PC-9 (cell line): ENCODE results near the gene TJP3. TPM values are rescaled to one million over a fixed set of nuclear protein-coding genes. Genes with fewer than 3 reads are reported as not detected.

Experiments
- BruUV-seq: library from RNA; stranded (reverse); fragments of 400-500 nt; replicated peaks from 2 replicates; lab custom pipeline; 2021; lab: Mats Ljungman, UMichigan
- CTCF ChIA-PET: fragments of 300-600 bp; sonication (Branson Sonifier 250); formaldehyde crosslinking; loops from one replicate; lab custom pipeline; 2022; ENCODE audit warnings: antibody characterized with exemption; lab: Charles Lee
- POLR2A ChIA-PET: fragments of 300-600 bp; sonication (Branson Sonifier 250); formaldehyde crosslinking; loops from one replicate; lab custom pipeline; 2022; ENCODE audit warnings: antibody characterized with exemption; ENCODE audit not compliant: unreplicated experiment; lab: Charles Lee
- DNase-seq, 2 experiments: peaks; one replicate each; pipeline versions ENCODE4 v3.0.0 to v3.0.0-alpha.2; 2015 to 2022; ENCODE audit warnings: mixed read lengths in 1 of 2
- H2AFZ ChIP-seq: fragments of 200-600 bp; sonication (generic); 2 replicates; pipeline ENCODE4 v1.8.1; 2017; ENCODE audit warnings: antibody characterized with exemption
- H3F3A ChIP-seq: fragments of 200-600 bp; sonication (generic); 2 replicates; pipeline ENCODE4 v1.8.1; 2017; ENCODE audit warnings: antibody characterized with exemption, mild to moderate bottlenecking, low read depth; ENCODE audit not compliant: insufficient read depth
- H3K27ac ChIP-seq: fragments of 200-600 bp; sonication (generic); 2 replicates; pipeline ENCODE4 v1.6.1; 2016; ENCODE audit warnings: mixed run types
- H3K27me3 ChIP-seq: fragments of 200-600 bp; sonication (generic); 2 replicates; pipeline ENCODE4 v1.6.1; 2016; ENCODE audit warnings: low read depth, mixed run types; ENCODE audit not compliant: insufficient read depth
- H3K36me3 ChIP-seq: fragments of 200-600 bp; sonication (generic); 2 replicates; pipeline ENCODE4 v1.6.1; 2016; ENCODE audit warnings: low read depth, mixed run types
- H3K4me1 ChIP-seq: fragments of 200-600 bp; sonication (generic); replicated peaks from 2 replicates; pipeline ENCODE4 v1.6.1; 2016; ENCODE audit warnings: mixed run types; ENCODE audit not compliant: insufficient read depth
- H3K4me2 ChIP-seq: fragments of 200-600 bp; sonication (generic); 2 replicates; pipeline ENCODE4 v1.6.1; 2017; ENCODE audit warnings: mixed run types
- H3K4me3 ChIP-seq: fragments of 200-600 bp; sonication (generic); 2 replicates; pipeline ENCODE4 v1.6.1; 2016; ENCODE audit warnings: mixed run types
- H3K79me2 ChIP-seq: fragments of 200-600 bp; sonication (generic); 2 replicates; pipeline ENCODE4 v1.6.1; 2017; ENCODE audit warnings: low read depth, mixed run types
- H3K9me2 ChIP-seq: fragments of 200-600 bp; sonication (generic); 2 replicates; pipeline ENCODE4 v1.8.1; 2017; ENCODE audit warnings: mild to moderate bottlenecking; ENCODE audit not compliant: insufficient read depth
- H3K9me3 ChIP-seq: fragments of 200-600 bp; sonication (generic); 2 replicates; pipeline ENCODE4 v1.8.1; 2016; ENCODE audit warnings: low read depth; ENCODE audit not compliant: insufficient read depth
- H4K20me1 ChIP-seq: fragments of 200-600 bp; sonication (generic); 2 replicates; pipeline ENCODE4 v1.8.1; 2017; ENCODE audit not compliant: insufficient read depth
- CTCF ChIP-seq: fragments of 200-600 bp; sonication (generic); conservative IDR thresholded peaks from 2 replicates; pipeline ENCODE4 v1.6.1; 2017; ENCODE audit warnings: mixed run types, antibody characterized with exemption, mild to moderate bottlenecking, moderate library complexity
- EZH2 ChIP-seq: fragments of 200-600 bp; sonication (generic); IDR thresholded peaks from 2 replicates; pipeline ENCODE4 v1.8.0; 2017; ENCODE audit warnings: antibody characterized with exemption, low read depth
- intact Hi-C: fragments of 100-400 bp; cut with micrococcal nuclease; formaldehyde crosslinking; loops from one replicate; pipeline ENCODE4 v1.10.0; 2022; ENCODE audit not compliant: unreplicated experiment
- total RNA-seq: library from RNA; stranded (reverse); gene quantifications from 2 replicates; pipeline ENCODE4 v1.2.3, GENCODE V29; 2021

TJP3 gene
- total RNA-seq, 1 experiment from 2014 or later = 56.8 TPM

- no peak for TF ChIP-seq EZH2
- no peak for TF ChIP-seq CTCF
- Histone ChIP-seq H3K4me1 (no peaks in the 10 kb centered on the region), H3F3A (no peaks in the 10 kb centered on the region), H2AFZ (no peak overlapping the region), H3K27me3 (no peaks in the 10 kb centered on the region), H3K79me2 (no peaks in the 10 kb centered on the region), H3K9me2 (no peaks in the 10 kb centered on the region), H3K4me3 (no peak overlapping the region), H4K20me1 (no peaks in the 10 kb centered on the region; the same call in 1 of the 2 replicates), H3K4me2 (no peak overlapping the region), H3K27ac (no peak overlapping the region), H3K36me3 (no peaks in the 10 kb centered on the region), H3K9me3 (no peaks in the 10 kb centered on the region)
- BruUV-seq = no TSS peak
- no peak for DNase-seq
- CTCF ChIA-PET = no interaction called here
- intact Hi-C loops = loop anchor here (5.0 kb wide), 1 partner anchor 540 kb away; no protein-coding TSS in a partner anchor
- POLR2A ChIA-PET = no interaction called here
Measured at GRCh38 chr19:3667037-3667638, 41.0 kb upstream of the TJP3 start.

DNA sequence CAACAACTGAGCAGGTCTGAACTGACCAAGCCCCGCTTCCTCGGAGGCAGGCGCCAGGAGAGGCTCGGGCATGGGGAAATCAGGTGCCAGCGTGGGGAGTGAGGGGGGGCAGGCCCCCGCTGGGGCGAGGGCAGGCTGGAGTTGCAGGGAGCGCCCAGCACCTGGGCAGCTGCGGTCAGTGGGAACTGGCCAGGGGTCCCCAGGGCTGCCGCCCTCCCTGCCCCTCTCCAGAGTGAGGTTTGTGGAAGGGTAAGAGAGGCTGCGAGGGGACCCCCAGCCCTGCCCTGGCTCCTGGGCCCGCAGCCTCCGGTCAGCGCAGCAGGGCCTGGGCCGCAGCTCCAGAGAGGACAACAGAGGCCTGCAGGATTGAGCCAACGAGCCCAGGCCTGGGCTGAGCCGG lies 40.4 kb upstream of the TJP3 start:
- H3K9me3 ChIP-seq = no peaks in the 10 kb centered on the region
- H3K27ac ChIP-seq = no peak overlapping the region
- H3K27me3 ChIP-seq = no peaks in the 10 kb centered on the region
- CTCF ChIA-PET = no interaction called here
- POLR2A ChIA-PET = no interaction called here
- no peak for DNase-seq
- no TSS peak for BruUV-seq
- H2AFZ ChIP-seq = no peak overlapping the region
- H3K4me3 ChIP-seq = no peak overlapping the region
- no peaks in the 10 kb centered on the region for H3F3A ChIP-seq
- H3K36me3 ChIP-seq = no peaks in the 10 kb centered on the region
- TF ChIP-seq EZH2 = no peak
- TF ChIP-seq CTCF = no peak
- no peaks in the 10 kb centered on the region for H3K9me2 ChIP-seq
- H3K4me2 ChIP-seq = no peak overlapping the region
- intact Hi-C loops = loop anchor here (5.0 kb wide), 1 partner anchor 540 kb away; no protein-coding TSS in a partner anchor
- H4K20me1 ChIP-seq = no peaks in the 10 kb centered on the region; the same call in 1 of the 2 replicates
- H3K4me1 ChIP-seq = no peaks in the 10 kb centered on the region
- H3K79me2 ChIP-seq = no peaks in the 10 kb centered on the region

DNA sequence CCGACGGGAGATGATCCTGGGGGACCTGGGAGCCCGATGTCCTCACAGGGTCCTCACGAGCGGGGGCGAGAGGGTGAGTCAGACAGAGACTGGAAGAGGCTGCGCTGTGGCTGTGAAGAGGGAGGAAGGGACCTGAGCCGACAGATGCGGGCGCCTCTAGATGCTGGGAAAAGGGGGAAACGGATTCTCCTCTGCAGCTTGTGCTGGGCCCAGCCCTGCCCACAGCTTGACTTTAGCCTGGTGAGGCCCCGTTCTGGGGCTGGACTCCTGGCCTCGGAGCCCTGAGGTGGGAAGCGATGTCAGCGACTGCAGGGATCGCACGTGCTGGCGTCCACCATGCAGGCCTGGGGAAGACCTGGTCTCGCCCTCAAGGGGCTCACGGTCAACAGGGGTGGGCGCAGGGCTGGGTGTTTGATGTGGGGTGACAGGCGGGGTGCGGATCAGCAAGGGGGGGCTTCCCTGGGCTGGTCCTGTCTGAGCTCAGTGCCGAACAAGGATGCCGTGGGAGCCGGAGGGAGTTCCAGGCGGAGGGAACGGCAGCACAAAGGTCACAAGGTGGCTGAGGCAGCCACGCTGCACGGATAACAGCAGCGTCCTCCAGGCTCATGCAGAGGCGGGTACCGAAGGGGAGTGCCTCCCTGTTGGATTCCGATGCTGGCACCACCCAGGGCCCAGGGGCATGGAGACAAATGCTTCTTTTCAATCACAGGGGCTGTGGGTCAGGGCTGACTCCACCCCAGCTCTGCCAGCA lies 39.7 kb upstream of the TJP3 start:
- ChIA-PET CTCF (no interaction called here), POLR2A (no interaction called here)
- Histone ChIP-seq H3K79me2 (no peaks in the 10 kb centered on the region), H3F3A (no peaks in the 10 kb centered on the region), H3K4me3 (no peak overlapping the region), H3K9me3 (no peaks in the 10 kb centered on the region), H3K27ac (no peak overlapping the region), H3K36me3 (no peaks in the 10 kb centered on the region), H2AFZ (no peak overlapping the region), H3K4me1 (no peaks in the 10 kb centered on the region), H3K4me2 (no peak overlapping the region), H3K9me2 (no peaks in the 10 kb centered on the region), H4K20me1 (no peaks in the 10 kb centered on the region; the same call in 1 of the 2 replicates), H3K27me3 (no peaks in the 10 kb centered on the region)
- TF ChIP-seq EZH2 (no peak), CTCF (no peak)
- no peak for DNase-seq
- BruUV-seq = no TSS peak
- intact Hi-C loops = loop anchor here (5.0 kb wide), 1 partner anchor 539 kb away; no protein-coding TSS in a partner anchor
